HG03442 (cell line): ENCODE results near the gene EVI5L.

ENCODE experiments used
- ATAC-seq: cut with Tn5 transposase; IDR thresholded peaks from one replicate; pipeline ENCODE4 v1.9.1; 2021; ENCODE audit warnings: mild to moderate bottlenecking, moderate library complexity; ENCODE audit not compliant: unreplicated experiment

The EVI5L gene

DNA sequence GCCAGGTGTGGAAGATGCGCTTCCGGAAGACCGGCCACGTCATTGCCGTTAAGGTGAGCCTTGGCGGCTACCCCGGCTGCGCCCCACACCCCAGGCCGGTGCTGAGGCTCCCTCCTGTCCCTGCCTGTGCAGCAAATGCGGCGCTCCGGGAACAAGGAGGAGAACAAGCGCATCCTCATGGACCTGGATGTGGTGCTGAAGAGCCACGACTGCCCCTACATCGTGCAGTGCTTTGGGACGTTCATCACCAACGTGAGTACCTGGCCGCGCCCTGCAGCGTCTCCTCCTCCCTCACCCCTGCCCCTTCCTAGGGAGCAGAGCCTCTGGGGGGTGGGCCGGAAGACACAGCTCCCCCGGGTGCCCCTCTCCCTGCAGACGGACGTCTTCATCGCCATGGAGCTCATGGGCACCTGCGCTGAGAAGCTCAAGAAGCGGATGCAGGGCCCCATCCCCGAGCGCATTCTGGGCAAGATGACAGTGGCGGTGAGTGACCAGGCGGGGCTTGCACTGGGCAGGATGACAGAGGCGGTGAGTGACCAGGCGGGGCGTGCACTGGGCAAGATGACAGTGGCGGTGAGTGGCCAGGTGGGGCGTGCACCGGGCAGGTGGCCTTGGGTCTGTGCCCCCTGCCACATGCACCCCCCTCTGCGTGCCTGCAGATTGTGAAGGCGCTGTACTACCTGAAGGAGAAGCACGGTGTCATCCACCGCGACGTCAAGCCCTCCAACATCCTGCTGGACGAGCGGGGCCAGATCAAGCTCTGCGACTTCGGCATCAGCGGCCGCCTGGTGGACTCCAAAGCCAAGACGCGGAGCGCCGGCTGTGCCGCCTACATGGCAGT lies 80.5 kb downstream of the EVI5L start:
- no peak for ATAC-seq

DNA sequence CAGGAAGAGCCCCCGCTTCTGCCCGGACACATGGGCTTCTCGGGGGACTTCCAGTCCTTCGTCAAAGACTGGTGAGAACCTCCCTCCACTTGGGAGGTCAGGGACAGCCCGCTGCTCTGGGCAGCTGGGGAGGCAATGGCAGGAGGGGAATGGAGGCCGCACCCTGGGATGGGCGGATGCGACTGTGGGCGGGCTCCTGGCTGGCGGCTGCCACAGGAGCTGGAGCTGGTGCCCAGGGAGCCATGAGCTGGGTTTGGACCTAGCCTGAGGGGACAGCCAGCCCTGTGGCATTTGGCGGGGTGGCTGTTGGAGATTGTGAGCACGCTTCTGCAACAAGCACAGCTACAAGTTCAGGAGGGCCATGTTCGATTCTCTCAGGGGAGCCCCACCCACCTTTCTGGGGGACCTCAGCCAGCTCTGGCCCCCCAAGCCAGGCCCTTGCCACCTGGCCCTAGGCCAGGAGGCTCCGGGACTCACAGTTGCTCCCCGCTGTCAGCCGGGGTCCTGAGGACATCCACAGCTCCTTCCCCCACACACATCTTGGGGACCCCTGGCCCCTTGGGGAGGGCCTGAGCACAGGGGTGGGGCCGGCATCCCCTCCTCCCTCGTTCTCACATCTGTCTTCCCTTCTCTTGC lies 81.6 kb downstream of the EVI5L start:
- ATAC-seq, result no peak

DNA sequence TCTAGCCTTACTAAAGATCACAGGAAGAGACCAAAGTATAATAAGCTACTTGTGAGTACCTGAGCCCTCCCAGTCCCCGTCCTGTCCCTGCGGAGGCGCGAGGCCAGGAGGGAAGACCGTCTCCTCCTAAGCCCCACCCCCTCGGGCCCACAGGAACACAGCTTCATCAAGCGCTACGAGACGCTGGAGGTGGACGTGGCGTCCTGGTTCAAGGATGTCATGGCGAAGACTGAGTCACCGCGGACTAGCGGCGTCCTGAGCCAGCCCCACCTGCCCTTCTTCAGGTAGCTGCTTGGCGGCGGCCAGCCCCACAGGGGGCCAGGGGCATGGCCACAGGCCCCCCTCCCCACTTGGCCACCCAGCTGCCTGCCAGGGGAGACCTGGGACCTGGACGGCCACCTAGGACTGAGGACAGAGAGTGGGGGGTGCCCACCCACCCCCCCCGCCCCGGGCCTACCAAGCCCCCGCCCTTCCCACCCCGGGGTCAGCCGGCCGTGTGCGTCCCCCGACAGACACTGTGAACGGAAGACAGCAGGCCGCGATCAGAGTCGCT lies 82.2 kb downstream of the EVI5L start:
- ATAC-seq, result no peak

DNA sequence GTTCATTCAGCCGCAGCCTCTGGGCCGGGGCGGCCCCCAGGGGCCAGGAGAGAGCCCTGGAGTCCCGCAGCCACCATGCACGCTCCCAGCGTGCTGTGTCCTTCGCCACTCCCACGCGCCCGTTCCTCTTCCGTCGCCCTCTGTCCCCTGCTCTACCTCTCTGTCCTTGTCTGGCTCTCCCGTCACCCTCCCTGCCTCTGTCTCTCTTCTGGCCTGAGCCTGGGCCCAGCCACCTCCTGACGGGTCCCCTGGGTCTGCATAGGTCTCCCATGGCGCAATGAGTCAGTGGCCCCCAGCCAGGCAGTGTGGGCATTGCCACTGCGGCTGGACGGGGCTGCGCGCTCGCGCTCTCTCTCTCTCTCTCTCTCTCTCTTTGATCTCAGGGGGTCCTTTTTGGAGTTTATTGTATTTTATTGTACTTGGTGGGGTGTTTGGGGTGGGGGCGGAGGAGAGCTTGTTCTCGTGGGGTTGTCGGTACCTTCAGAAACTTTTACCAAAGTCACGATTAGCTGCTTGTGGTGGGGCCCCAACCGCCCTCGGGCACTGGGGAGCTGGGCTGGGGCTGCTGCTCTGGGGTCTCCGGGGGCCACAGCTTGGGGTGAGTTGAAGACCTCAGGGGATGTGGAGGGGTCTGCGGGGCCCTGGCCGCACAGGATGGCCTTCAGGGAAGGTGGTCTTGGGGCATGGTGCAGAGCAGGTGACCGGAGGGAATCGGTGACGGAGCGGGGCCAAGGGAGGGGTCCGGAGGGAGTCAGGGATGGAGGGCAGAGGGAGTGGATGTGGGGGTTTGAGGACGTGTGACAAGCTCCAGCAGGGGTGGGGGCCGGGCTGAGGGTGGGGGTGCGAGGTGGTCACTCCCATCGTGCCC lies 82.9 kb downstream of the EVI5L start:
- ATAC-seq, result no peak

DNA sequence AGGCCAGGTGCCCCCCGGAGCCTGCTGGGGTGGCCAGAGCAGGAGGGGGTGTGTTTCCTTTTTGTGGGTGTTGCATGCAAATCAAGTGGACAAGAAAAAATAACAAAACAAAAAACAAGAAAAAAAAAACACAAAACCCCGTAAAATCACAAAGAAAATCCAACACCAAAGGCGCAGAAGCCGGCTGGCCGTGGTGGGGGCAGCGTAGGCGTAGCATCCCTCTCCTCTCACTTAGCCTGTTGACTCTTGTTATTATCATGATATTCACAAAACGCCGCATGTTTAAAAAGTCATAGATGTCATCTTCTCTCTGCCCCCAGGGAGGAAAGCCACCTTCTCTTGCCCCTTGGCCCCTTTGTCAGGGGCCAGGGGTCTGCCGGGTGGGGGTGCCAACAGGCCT lies 83.6 kb downstream of the EVI5L start:
- no peak for ATAC-seq

DNA sequence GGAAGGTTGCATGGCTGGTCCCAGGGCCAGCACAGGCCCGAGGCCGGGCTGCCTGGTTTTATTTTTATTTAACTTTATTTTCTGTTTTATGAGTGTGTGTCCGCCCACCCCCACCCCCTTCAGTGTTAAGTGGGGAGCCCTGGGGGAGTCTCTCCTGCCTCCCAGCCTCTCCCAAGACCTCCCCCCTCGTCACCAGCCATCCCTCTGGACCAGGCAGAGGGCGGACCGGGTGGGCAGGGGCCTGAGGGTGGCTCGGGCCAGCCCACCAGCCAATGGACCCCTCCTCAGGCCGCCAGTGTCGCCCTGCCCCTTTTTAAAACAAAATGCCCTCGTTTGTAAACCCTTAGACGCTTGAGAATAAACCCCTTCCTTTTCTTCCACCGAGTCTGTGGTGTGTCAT lies 84.1 kb downstream of the EVI5L start:
- ATAC-seq, result no peak
